Mucosa of gallbladder (tissue), 1 donor: ENCODE measurements around the gene BANF2. TPM values are rescaled to one million over a fixed set of nuclear protein-coding genes. Genes with fewer than 3 reads are reported as not detected.
"Not testable (repeated sequence)": the region's sequence is repeated elsewhere in the genome, so short reads cannot be mapped to it uniquely, and the experiment has no call there.

Experiments used
- DNase-seq: peaks from one replicate; pipeline ENCODE4 v3.0.0-alpha.2; 2020; ENCODE audit warnings: low spot score
- total RNA-seq: library from RNA; stranded (reverse); gene quantifications from one replicate; pipeline ENCODE4 v1.2.1, GENCODE V29; 2021
- donor health status: DM: no; HTN: no; CAD: no.

The BANF2 gene
- total RNA-seq = not detected

GRCh38 chr20:17699931-17700351 lies at the start of gene BANF2:
Gene BANF2 (plus strand): TSS chr20:17699966. CDS start chr20:17725026, 25,060 bp downstream.
- no peak for DNase-seq

DNA sequence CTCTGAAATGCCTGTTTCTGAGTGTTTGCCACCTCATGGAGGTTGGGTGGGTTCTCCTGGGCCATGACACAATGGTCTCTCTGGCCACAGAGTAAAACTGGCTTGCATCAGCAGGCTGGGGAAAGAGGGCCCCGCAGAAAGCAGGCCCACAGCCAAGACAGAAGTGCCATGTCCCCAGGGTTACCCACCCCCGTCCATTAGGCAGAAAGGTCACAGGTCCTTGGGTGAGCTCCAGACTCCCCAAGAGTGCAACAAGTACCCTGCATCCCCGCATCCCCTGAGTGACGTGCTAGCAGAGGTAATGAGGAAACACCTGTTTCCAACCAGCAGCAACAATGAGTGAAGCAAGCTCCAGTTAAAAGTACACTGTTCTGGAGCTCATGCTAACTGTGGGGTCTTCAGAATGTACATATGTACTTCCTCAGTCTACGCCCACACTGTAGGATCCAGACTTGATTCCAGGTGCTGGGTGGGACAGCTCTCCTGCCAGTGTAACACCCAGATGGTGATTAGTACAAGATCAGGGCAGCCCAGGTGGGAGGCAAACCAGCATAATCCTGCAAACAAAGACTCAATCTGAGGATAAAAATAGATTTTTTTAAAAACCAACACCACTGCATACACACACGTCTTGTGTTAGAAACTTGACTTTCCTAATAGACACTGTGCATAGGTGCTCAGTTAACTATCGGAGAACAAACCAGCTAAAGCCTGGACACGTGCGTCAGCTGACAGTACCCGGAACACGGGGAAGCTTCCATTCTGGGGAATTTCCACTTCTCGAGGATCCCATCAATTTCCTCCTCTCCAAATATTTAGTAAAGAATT lies 49.3 kb upstream of the BANF2 start:
- no peak for DNase-seq

DNA sequence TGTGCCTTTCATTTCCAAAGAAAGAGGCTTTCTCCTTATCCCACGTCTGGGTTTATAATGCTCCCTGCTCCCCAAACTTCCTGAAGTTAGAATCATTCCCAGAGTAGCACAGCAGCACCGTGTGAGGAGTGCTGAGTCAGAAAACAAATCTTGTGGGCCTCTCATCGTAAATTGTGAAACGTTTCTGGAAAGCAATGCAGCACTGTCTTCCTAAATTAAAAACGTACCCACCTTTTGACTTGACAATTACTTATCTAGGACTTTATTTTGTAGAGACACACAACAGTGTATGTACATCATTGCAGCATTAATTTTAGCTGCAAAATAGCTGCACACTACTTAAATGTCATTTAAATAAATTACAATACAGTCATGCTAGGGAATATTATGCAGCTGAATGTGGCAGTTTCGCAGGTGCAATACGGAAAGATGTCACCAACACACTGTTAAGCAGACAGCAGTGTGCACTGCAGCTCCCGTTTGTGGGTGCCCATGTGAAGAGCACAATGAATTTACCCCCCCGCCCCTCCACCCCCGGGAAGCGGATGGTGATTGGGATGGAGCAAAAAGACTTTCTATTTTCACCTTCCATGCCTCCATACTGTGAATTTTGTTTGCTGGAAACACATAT lies 48.5 kb upstream of the BANF2 start:
- DNase-seq = no peak

- no peak for DNase-seq
Measured at GRCh38 chr20:17651760-17652388, 47.9 kb upstream of the BANF2 start.

DNA sequence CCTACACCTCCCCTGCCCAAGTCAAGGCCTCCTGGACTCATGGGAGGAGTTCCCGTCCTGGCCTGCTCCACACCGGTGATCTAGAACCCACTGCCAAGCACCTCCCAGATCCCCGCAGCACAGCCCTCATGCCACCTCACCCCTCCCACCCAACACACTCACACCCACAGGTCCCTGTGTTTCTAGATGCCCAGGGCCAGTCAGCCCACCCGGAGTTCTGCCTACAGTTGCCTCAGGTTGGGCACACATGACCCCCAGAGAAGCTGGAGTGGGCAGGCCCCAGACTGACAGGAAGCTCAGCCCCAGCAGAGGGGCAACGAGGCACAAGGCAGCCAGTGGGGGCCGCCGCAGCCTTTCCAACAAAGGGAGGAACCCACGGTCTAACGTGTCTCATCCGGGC lies 47.4 kb upstream of the BANF2 start:
- no peak for DNase-seq

- no peak for DNase-seq
Measured at GRCh38 chr20:17653835-17654648, 45.7 kb upstream of the BANF2 start.

DNA sequence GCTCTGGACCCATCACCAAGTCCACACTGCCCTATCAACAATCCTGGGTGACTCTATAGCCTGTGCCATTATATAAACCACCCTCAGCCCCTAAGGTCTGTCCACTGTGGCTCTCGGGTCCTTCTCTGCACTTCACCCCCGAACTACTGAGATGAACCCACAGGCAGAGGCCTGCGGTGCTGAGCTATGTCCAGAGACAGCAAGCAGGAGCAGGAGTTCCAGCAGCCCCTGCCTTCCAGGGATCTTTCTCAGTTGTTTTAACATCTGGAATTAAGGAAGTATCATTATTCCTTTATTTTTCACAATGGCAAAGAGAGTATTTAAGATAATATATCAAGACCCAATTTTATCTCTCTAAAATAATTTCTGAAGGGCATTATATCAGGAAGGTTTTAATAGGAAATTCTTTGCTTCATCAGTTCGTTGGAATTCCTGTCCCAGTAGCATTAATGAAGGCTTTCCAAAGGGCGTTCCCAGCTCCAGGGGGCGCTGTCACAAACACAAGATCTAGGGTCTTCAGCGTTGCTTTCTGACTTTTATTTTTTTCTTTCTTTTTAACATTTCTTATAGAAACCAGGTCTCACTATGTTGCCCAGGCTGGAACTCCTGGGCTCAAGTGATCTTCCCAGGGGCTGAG lies 45.0 kb upstream of the BANF2 start:
- DNase-seq = no peak

DNA sequence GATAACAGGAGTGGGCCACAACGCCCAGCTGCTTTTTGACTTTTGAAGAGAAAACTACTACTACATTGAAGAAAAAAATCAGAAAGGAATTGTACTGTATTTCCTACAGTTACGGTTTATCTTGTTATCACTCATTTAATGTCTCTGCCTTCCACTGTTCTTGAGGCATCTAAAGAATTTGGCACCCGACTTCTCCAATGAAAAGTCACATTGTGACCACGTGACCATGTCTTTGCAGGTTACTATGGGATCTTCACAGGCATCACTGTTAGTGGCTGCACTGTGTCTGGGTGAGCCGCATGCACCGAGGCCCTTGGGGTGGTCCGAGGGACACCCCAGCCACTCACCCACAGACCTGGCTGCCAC lies 44.5 kb upstream of the BANF2 start:
- DNase-seq = no peak

DNA sequence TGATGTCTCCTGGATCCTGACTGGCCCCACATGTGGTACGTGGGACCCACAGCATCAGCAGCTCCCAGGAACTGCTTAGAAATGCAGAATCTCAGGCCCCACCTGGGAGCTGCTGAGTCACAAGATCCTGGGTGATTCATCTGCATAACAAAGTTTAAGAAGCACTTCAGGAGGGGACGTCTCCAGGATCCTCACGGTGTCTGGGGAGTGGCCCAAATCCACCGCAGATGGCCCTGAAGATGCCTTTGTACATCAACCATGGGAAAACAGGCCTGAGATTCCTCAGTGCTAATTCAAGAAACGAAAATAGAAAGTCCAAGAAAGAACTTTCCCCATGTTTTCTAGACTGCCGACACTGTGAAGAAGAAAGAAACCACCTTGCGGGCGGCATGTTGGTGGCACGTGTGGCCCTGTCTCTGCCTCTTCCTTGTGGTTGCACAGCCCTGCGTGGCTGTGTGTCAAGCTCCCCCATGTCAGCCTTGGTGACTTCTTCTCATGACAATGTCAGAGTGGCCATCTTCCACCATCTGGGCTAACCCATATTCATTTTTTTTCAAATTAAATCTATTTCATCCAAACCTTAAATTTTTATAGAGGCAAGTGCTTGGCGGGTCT lies 43.8 kb upstream of the BANF2 start:
- DNase-seq = no peak

GRCh38 chr20:17657079-17657825 lies 42.5 kb upstream of the BANF2 start:
- no peak for DNase-seq

- no peak for DNase-seq
Measured at GRCh38 chr20:17657898-17658647, 41.7 kb upstream of the BANF2 start.

GRCh38 chr20:17658648-17658993 lies 41.1 kb upstream of the BANF2 start:
- no peak for DNase-seq

GRCh38 chr20:17659344-17659743 lies 40.4 kb upstream of the BANF2 start:
- DNase-seq = not testable (repeated sequence)

DNA sequence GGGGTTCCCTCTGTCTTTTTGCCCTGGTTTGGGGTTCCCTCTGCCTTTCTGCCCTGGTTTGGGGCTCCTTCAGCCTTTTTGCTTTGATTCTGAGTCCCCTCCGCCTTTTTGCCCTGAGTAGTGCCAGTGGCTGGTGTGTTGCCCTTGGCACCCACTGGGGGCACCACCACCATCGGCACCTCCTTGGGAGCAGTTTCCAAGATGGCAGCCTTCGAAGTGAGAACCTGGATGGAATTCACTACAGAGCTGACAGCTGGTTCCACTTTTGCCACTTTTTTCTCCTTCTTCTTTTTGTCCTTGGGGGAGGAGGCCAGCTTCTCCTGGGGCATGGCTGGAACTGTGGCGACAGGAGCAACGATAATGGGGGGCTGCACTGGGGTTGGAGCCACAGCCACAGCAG lies 40.0 kb upstream of the BANF2 start:
- DNase-seq = no peak

DNA sequence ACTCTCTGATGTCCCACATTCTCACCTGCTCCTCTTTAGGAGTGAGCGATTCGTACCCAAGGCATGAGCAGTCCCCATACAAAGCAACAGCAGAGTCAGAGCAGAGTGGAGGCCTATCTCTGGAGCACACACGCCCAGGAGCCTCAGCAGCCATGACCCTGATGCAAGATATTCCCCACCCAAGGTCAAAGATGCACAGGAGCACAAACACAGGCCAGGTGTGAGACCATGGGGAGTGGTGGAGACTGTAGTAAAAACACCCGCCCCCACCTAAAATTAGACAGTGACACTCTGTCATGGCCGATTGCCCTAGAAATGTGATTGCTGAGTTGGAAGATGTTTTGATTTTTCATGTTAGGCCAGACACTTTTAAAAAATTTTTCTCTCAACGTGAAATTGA lies 39.1 kb upstream of the BANF2 start:
- DNase-seq = no peak

GRCh38 chr20:17661121-17661744 lies 38.5 kb upstream of the BANF2 start:
- DNase-seq = peak; percentile 59

- no peak for DNase-seq
Measured at GRCh38 chr20:17662333-17663039, 37.3 kb upstream of the BANF2 start.

GRCh38 chr20:17663040-17663399 lies 36.7 kb upstream of the BANF2 start:
- no peak for DNase-seq

DNA sequence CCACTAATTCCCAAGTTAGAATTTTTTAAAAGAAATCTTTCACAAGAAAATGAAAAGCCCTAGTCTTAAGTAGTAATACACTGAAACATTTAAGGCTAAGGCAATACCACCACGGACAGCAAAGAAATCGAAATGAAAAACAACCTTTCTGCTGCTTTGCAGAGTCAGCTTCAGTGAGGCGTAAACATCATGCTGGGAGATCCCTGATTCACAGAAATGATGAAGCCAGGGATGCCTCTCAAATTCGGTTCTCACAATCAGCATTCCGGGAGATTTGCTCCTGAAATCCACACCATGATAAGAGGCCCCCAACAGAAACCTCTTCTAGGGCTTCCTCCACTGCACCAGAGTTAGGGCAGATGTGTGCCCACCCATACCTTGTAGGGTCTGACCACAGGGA lies 36.3 kb upstream of the BANF2 start:
- DNase-seq = no peak
